ENCODE measurements around the gene VILL.
"Not testable (repeated sequence)": the region's sequence is repeated elsewhere in the genome, so short reads cannot be mapped to it uniquely, and the experiment has no call there.

VILL gene

GRCh38 chr3:38017445-38018295 lies 27.1 kb downstream of the VILL start:
- no peak for DNase-seq
- ATAC-seq: no peak

- ATAC-seq: no peak
- DNase-seq: no peak
These were observed 28.0 kb downstream of the VILL start for GRCh38 chr3:38018296-38019266.

- no peak for DNase-seq
These were observed 29.2 kb downstream of the VILL start for GRCh38 chr3:38019658-38020341.

GRCh38 chr3:38020342-38020726 lies 29.7 kb downstream of the VILL start:
- ATAC-seq (no peak), DNase-seq (no peak)

More at GRCh38 chr3:38019658-38020341, 29.2 kb downstream of the VILL start:
- ATAC-seq: no peak

GRCh38 chr3:38021196-38021595 lies 30.6 kb downstream of the VILL start:
- DNase-seq (no peak), ATAC-seq (no peak)

- DNase-seq (no peak), ATAC-seq (no peak)
These were observed 31.7 kb downstream of the VILL start for GRCh38 chr3:38022301-38022700.

GRCh38 chr3:38022896-38023709 lies 32.5 kb downstream of the VILL start:
- DNase-seq: no peak
- no peak for ATAC-seq

GRCh38 chr3:38026856-38027255 lies 36.3 kb downstream of the VILL start:
- ATAC-seq: no peak

GRCh38 chr3:38027466-38028465 lies 37.2 kb downstream of the VILL start:
- ATAC-seq (no peak), DNase-seq (no peak)

More at GRCh38 chr3:38026856-38027255, 36.3 kb downstream of the VILL start:
- no peak for DNase-seq

GRCh38 chr3:38028621-38029361 lies 38.2 kb downstream of the VILL start:
- no peak for ATAC-seq

GRCh38 chr3:38029400-38030125 lies 39.0 kb downstream of the VILL start, which contains the start of gene PLCD1:
Gene PLCD1, minus strand, starts transcription at chr3:38029642. Its CDS starts 103 bp downstream, at chr3:38029539.
- ATAC-seq (no peak), DNase-seq (peak; percentile 35)

More at GRCh38 chr3:38028621-38029361, 38.2 kb downstream of the VILL start:
- no peak for DNase-seq

- ATAC-seq: no peak
- DNase-seq: no peak
These were observed 39.8 kb downstream of the VILL start for GRCh38 chr3:38030126-38031021.

GRCh38 chr3:38031022-38031994 lies 40.7 kb downstream of the VILL start:
- ATAC-seq (peak; percentile 67), DNase-seq (peak; percentile 31)

GRCh38 chr3:38032328-38032865 lies 41.8 kb downstream of the VILL start:
- DNase-seq (no peak), ATAC-seq (no peak)

GRCh38 chr3:38033586-38033985 lies 43.0 kb downstream of the VILL start:
- ATAC-seq: not testable (repeated sequence)

GRCh38 chr3:38034335-38034734 lies 43.7 kb downstream of the VILL start:
- DNase-seq: not testable (repeated sequence)

More at GRCh38 chr3:38033586-38033985, 43.0 kb downstream of the VILL start:
- not testable (repeated sequence) for DNase-seq

More at GRCh38 chr3:38034335-38034734, 43.7 kb downstream of the VILL start:
- not testable (repeated sequence) for ATAC-seq

Measured in stimulated activated naive CD8-positive, alpha-beta T cell treated with anti-CD3 and anti-CD28 coated beads, Interleukin-15, Interleukin-2, amounts not matched to agents 100 U/mL and 50 U/mL, for 24 hours (primary cell).